ENCODE data around the gene COPA. TPM values are rescaled to one million over a fixed set of nuclear protein-coding genes. Genes with fewer than 3 reads are reported as not detected.
A peak's percentile ranks its signal among the peaks of the same experiment; 100 is the strongest.
"Not testable (repeated sequence)": the region's sequence is repeated elsewhere in the genome, so short reads cannot be mapped to it uniquely, and the experiment has no call there.

COPA gene
- 100 to 1,000 TPM; 117 to 118 TPM for total RNA-seq

DNA sequence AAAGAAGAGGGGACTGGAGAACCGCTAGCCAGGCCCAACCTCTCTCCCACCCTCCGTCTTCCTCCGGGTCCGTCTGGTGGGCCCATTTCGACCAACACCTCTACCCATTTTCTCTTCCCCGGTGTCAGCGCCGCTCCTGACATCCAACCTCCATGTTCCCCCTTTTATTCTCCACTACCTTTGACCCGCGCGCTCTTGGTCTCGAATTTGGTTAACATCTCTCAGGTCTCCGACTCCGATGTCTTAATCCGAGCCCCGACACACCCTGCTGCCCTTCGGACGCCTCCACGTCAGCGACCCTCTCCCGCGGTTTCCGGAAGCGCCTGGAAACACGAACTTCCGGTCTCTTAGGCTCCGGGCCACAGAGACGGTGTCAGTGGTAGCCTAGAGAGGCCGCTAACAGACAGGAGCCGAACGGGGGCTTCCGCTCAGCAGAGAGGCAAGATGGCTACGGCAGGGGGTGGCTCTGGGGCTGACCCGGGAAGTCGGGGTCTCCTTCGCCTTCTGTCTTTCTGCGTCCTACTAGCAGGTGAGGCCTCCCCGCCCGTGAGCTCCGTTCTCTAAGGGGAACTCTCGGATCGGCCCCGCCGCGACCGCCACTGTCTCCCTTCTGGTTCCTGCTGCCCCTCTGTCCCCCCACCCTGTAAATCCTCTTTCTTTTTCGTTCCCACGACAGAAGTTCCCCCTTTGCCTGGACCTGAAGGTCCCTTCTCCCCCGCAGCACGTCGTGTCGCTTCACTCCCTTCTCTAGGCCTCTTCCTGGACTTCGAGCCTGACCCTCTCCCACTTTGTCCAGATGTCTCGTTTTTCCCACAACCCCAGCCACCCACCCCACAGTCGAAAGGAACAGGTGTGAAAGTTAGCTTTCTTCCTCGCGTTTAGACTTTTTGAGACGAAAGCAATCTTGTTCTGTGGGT lies at the start of gene COPA, which contains the start of gene NCSTN:
COPA (minus strand) TSS at position 298 of the 917 bp plus-strand sequence; CDS start at position 218, 80 bp downstream.
NCSTN (plus strand) TSS at position 431 of the 917 bp plus-strand sequence; CDS start at position 445, 14 bp downstream.
- ATAC-seq (peak; percentile 99), DNase-seq (peak; percentile 96)
- Mint-ChIP-seq H3K4me1 (ENCODE audit: low read depth) (peaks cover 56% of the 10 kb centered on the region), H3K27ac (peak within 1 kb of the TSS; percentile 99), H3K4me3 (peak within 1 kb of the TSS; percentile 92), H3K9me3 (no peaks in the 10 kb centered on the region), H3K27me3 (no peaks in the 10 kb centered on the region), H3K36me3 (ENCODE audit: low read depth) (peaks cover 33% of the 10 kb centered on the region)
- CTCF ChIA-PET: interaction anchor here (1.0 to 2.4 kb wide), 2 partner anchors 12 to 52 kb away, joined by 4 to 8 read pairs; no protein-coding TSS in a partner anchor
- TF ChIP-seq, protein P1, sequence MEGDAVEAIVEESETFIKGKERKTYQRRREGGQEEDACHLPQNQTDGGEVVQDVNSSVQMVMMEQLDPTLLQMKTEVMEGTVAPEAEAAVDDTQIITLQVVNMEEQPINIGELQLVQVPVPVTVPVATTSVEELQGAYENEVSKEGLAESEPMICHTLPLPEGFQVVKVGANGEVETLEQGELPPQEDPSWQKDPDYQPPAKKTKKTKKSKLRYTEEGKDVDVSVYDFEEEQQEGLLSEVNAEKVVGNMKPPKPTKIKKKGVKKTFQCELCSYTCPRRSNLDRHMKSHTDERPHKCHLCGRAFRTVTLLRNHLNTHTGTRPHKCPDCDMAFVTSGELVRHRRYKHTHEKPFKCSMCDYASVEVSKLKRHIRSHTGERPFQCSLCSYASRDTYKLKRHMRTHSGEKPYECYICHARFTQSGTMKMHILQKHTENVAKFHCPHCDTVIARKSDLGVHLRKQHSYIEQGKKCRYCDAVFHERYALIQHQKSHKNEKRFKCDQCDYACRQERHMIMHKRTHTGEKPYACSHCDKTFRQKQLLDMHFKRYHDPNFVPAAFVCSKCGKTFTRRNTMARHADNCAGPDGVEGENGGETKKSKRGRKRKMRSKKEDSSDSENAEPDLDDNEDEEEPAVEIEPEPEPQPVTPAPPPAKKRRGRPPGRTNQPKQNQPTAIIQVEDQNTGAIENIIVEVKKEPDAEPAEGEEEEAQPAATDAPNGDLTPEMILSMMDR (IDR thresholded peaks at IDR 0.05): no peak
- POLR2A ChIA-PET: interaction anchor here (0.7 to 1.7 kb wide), 6 partner anchors 9 to 494 kb away, joined by 3 to 9 read pairs (median 3); no protein-coding TSS in a partner anchor
- intact Hi-C loops (cut with micrococcal nuclease): no loop called here

DNA sequence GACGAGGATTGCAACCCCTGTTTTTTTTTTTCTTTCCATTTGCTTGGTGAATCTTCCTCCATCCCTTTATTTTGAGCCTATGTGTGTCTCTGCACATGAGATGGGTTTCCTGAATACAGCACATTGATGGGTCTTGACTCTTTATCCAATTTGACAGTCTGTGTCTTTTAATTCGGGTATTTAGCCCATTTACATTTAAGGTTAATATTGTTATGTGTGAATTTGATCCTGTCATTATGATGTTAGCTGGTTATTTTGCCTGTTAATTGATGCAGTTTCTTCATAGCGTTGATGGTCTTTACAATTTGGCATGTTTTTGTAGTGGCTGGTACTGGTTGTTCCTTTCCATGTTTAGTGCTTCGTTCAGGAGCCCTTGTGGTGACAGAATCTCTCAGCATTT lies 45.4 kb upstream of the COPA start:
- H3K27me3 Mint-ChIP-seq; H3K9me3 Mint-ChIP-seq; ATAC-seq; H3K27ac Mint-ChIP-seq; H3K4me3 Mint-ChIP-seq; DNase-seq; CTCF ChIA-PET; H3K36me3 Mint-ChIP-seq (ENCODE audit: low read depth); intact Hi-C loops (cut with micrococcal nuclease); H3K4me1 Mint-ChIP-seq (ENCODE audit: low read depth); POLR2A ChIA-PET: not testable (repeated sequence)

DNA sequence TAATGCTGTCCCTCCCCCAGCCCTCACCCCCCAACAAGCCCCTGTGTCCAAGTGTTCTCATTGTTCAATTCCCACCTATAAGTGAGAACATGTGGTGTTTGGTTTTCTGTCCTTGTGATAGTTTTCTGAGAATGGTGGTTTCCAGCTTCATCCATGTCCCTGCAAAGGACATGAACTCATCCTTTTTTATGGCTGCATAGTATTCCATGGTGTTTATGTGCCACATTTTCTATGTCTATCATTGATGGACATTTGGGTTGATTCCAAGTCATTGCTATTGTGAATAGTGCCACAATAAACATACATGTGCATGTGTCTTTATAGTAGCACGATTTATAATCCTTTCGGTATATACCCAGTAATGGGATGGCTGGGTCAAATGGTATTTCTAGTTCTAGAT lies 41.8 kb upstream of the COPA start:
- H3K4me1 Mint-ChIP-seq (ENCODE audit: low read depth); CTCF ChIA-PET; DNase-seq; H3K9me3 Mint-ChIP-seq; H3K27me3 Mint-ChIP-seq; H3K27ac Mint-ChIP-seq; H3K4me3 Mint-ChIP-seq; intact Hi-C loops (cut with micrococcal nuclease); ATAC-seq; H3K36me3 Mint-ChIP-seq (ENCODE audit: low read depth); POLR2A ChIA-PET: not testable (repeated sequence)

DNA sequence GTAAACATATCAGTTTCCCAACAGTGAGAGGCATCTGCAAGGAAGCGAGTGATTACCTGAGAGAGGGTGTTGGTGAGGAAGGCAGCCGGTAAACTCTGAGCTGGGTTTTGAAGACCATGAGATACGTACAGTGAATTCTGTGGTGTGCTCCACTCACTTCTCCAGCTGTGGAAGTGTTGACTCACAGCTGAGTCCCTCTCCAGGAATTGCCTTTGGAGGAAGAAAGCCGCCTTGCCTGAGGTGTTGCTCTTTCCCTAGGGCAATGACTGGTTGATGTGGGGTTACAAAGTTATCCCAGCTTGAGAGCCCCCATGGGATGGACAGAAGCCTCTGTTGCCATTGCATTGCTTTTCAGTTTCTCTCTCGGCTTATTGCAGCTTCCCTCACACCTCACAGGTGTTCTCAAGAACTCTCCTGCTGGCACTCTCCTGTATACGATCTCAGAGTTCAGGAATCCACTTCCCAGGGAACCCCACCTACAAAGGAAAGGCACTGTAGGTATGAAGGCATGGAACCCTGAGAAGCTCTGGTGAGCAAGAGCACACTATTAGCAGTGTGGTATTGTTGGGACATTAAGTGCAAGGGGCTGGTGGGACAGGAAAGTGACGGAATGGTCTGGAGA lies 34.6 kb upstream of the COPA start:
- Mint-ChIP-seq H3K27ac (no peak overlapping the region), H3K36me3 (ENCODE audit: low read depth) (no peaks in the 10 kb centered on the region), H3K4me1 (ENCODE audit: low read depth) (peaks cover 11% of the 10 kb centered on the region), H3K4me3 (no peak overlapping the region), H3K27me3 (no peaks in the 10 kb centered on the region), H3K9me3 (no peaks in the 10 kb centered on the region)
- ATAC-seq: no peak
- DNase-seq: no peak
- intact Hi-C loops (cut with micrococcal nuclease): loop anchor here (10.0 kb wide), 1 partner anchor 183 kb away; the partner anchor contains the start of gene CASQ1
- TF ChIP-seq, protein P1 (IDR thresholded peaks at IDR 0.05): no peak
- POLR2A ChIA-PET: interaction anchor here (0.9 kb wide), 1 partner anchor 33 kb away, joined by 4 read pairs; no protein-coding TSS in a partner anchor
- CTCF ChIA-PET: interaction anchor here (0.8 to 8.5 kb wide), 27 partner anchors 13 to 332 kb away, joined by 3 to 87 read pairs (median 4); partner anchors contain the start of genes CASQ1 and NHLH1

DNA sequence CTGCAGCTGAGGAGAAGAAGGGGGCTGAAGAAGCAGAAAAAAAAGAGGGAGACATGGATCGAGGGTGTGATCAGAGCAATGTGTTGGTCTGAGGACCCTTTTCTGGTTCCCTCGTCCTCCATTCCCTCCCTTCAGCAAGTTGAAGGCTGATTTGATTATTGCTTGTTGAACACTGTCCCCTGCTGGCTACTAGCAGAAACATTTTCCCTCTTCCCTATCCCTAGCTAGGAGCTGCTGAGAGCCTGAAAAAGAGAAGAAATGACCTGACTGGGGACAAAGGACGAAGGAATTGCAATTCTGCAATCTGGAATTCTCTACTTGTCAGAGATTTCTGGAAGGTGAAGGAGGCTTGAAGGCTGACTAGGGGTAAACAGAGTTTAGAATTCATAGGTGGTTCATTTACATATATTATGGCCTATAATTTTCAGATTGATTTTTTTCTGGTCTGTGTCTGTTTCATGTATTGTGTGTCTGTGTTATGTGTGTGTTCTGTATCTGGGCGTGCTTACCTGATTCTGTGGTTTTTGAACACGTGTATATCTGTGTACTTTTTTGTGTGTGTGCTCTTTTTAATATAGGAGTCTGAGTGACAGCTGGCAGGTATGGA lies 33.6 kb upstream of the COPA start:
- intact Hi-C loops (cut with micrococcal nuclease): loop anchor here (10.0 kb wide), 1 partner anchor 182 kb away; the partner anchor contains the start of gene CASQ1
- POLR2A ChIA-PET: interaction anchor here (1.0 to 1.5 kb wide), 5 partner anchors 9 to 234 kb away, joined by 3 to 4 read pairs (median 3); partner anchors contain the start of gene NHLH1
- Mint-ChIP-seq H3K27me3 (no peaks in the 10 kb centered on the region), H3K4me1 (ENCODE audit: low read depth) (peaks cover 11% of the 10 kb centered on the region), H3K9me3 (no peaks in the 10 kb centered on the region), H3K27ac (no peak overlapping the region), H3K4me3 (no peak overlapping the region), H3K36me3 (ENCODE audit: low read depth) (no peaks in the 10 kb centered on the region)
- peak; percentile 41 for DNase-seq
- TF ChIP-seq, protein P1 (IDR thresholded peaks at IDR 0.05): peak; percentile 95
- CTCF ChIA-PET: interaction anchor here (0.6 to 8.5 kb wide), 50 partner anchors 10 to 331 kb away, joined by 3 to 87 read pairs (median 4); partner anchors contain the start of genes CASQ1, CD84, IGSF8 and NHLH1
- ATAC-seq: peak; percentile 85
